ENCODE measurements around the gene SORCS1. TPM values are rescaled to one million over a fixed set of nuclear protein-coding genes. Genes with fewer than 3 reads are reported as not detected.

SORCS1 gene
- total and polyA plus RNA-seq, 2 of the 13 experiments (the other 11 are each of a cell fraction or from before 2014, with no cell fraction given), result not detected

GRCh38 chr10:106577756-106578155 lies 586.8 kb downstream of the SORCS1 start (continued):
- TF ChIP-seq ZNF251 (CRISPR knock-in tag; IDR thresholded peaks at IDR 0.05), result no peak

GRCh38 chr10:106577266-106577665 lies 587.2 kb downstream of the SORCS1 start:
- ATAC-seq (no peak), DNase-seq (ENCODE audit: low spot score) (no peak), FAIRE-seq (no peak)
- H2AFZ ChIP-seq (ENCODE audit: low read length), result no peak overlapping the region
- POLR2A ChIA-PET, result no interaction called here
- H3K79me2 ChIP-seq (ENCODE audit: insufficient read depth, low read length), result no peaks in the 10 kb centered on the region
- no peaks in the 10 kb centered on the region for H3K4me1 ChIP-seq (ENCODE audit: insufficient read depth, low read length)
- no peak overlapping the region for H3K27ac ChIP-seq (ENCODE audit: extremely low read length, insufficient read depth, low read length)
- no TSS peak for BruUV-seq (replicated peaks)
- intact Hi-C loops (cut with micrococcal nuclease; ENCODE audit: unreplicated experiment), result loop anchor here (10.0 kb wide), 1 partner anchor 782 kb away; no protein-coding TSS in a partner anchor
- 10% methylated on average over 9 of the region's 9 CpGs for WGBS (ENCODE audit: low lambda C conversion rate)
- H4K20me1 ChIP-seq (ENCODE audit: insufficient read depth, low read length), result no peaks in the 10 kb centered on the region
- H3K9ac ChIP-seq (ENCODE audit: insufficient read depth, low read depth, low read length), result no peak overlapping the region
- in situ Hi-C loops (cut with HindIII; ENCODE audit: extremely low pct_ligation_motif_present, low pct_unique_long_range_greater_than_20kb), result no loop called here
- no peaks in the 10 kb centered on the region for H3K9me3 ChIP-seq (ENCODE audit: low read length)
- no peaks in the 10 kb centered on the region for H3K36me3 ChIP-seq (replicated peaks in 1 of 2; ENCODE audit: control insufficient read depth in 1 of 2, insufficient read depth in 2 of 2, low read length in 2 of 2)
- no peak overlapping the region for H3K4me3 ChIP-seq (replicated peaks in 1 of 3; ENCODE audit: insufficient read depth in 1 of 3, low read depth in 2 of 3, low read length in 3 of 3)
- CTCF ChIA-PET (ENCODE audit: low intra/inter-chr PET ratio, low total read pairs), result no interaction called here
- H3K27me3 ChIP-seq (ENCODE audit: control insufficient read depth in 1 of 2, insufficient read depth in 2 of 2, low read length in 2 of 2), result no peaks in the 10 kb centered on the region
- no peak overlapping the region for H3K4me2 ChIP-seq (ENCODE audit: low read depth, low read length)
- TF ChIP-seq ZBTB38 (CRISPR knock-in tag; IDR thresholded peaks at IDR 0.05), result no peak
- TF ChIP-seq ZNF546 (CRISPR knock-in tag; conservative IDR thresholded peaks at IDR 0.05), result no peak
- TF ChIP-seq MAZ (IDR thresholded peaks at IDR 0.05; ENCODE audit: borderline replicate concordance, low read depth, low read length), result no peak
- no peak for TF ChIP-seq MAZ (CRISPR knock-in tag; IDR thresholded peaks at IDR 0.05; ENCODE audit: low read depth)
- no peak for TF ChIP-seq ZKSCAN5 (CRISPR knock-in tag; IDR thresholded peaks at IDR 0.05)
- TF ChIP-seq ZNF550 (CRISPR knock-in tag; IDR thresholded peaks at IDR 0.05; ENCODE audit: borderline replicate concordance), result no peak
- no peak for TF ChIP-seq ZC3H13 (CRISPR knock-in tag; IDR thresholded peaks at IDR 0.05)
- no peak for TF ChIP-seq MXI1 (IDR thresholded peaks at IDR 0.05; ENCODE audit: borderline replicate concordance, low read depth, low read length)
- no peak for TF ChIP-seq ZNF562 (CRISPR knock-in tag; IDR thresholded peaks at IDR 0.05; ENCODE audit: borderline replicate concordance)

Data from HepG2 (cell line).